Thyroid gland (tissue), 4 donors: Measurements from ENCODE around the gene FRRS1L. TPM values are rescaled to one million over a fixed set of nuclear protein-coding genes. Genes with fewer than 3 reads are reported as not detected.
A peak's percentile ranks its signal among the peaks of the same experiment; 100 is the strongest.

Source experiments
- DNase-seq, 2 donors: peaks; one replicate each; pipeline ENCODE4 v3.0.0-alpha.2; 2019
- H3K27ac ChIP-seq, 3 donors: fragments of 200-600 bp; sonication (generic); 1 replicate in 2 of 3; 2 replicates in 1 of 3; pipeline ENCODE4 v1.5.1; 2016 to 2019; ENCODE audit warnings: mild to moderate bottlenecking in 1 of 3, moderate library complexity in 1 of 3
- H3K27me3 ChIP-seq: fragments of 200-600 bp; sonication (generic); one replicate; pipeline ENCODE4 v1.5.1; 2019
- H3K36me3 ChIP-seq, 2 donors: fragments of 200-600 bp; sonication (generic); one replicate each; pipeline ENCODE4 v1.5.1; 2016 to 2019
- H3K4me1 ChIP-seq, 2 donors: fragments of 200-600 bp; sonication (generic); one replicate each; pipeline ENCODE4 v1.5.1; 2017 to 2019
- H3K4me3 ChIP-seq, 3 donors: fragments of 200-600 bp; sonication (generic); replicated peaks in 1 of 3; 1 replicate in 2 of 3; 2 replicates in 1 of 3; pipeline ENCODE4 v1.5.1; 2016; ENCODE audit warnings: mild to moderate bottlenecking in 1 of 3
- H3K9me3 ChIP-seq: fragments of 200-600 bp; sonication (generic); one replicate; pipeline ENCODE4 v1.5.1; 2017
- POLR2A ChIP-seq, 2 donors: fragments of 450-650 bp; IDR thresholded peaks; one replicate each; pipeline ENCODE4 v1.6.1; 2017; ENCODE audit warnings: antibody characterized with exemption in 2 of 2, mild to moderate bottlenecking in 2 of 2, moderate library complexity in 1 of 2
- WGBS, 2 donors: methylation state at CpG; one replicate each; pipeline ENCODE4 v1.1.5; 2017; 5-methylcytosine and 5-hydroxymethylcytosine counted together
- intact Hi-C: fragments of 100-400 bp; cut with DNase I; formaldehyde crosslinking; loops from one replicate; pipeline ENCODE4 v1.15.1; 2023
- total RNA-seq, 4 donors: library from RNA; depleted of rRNA; stranded (reverse); fragments of >200 nt; gene quantifications; one replicate each; pipeline ENCODE4 v1.2.3, GENCODE V29; 2016
- TF ChIP-seq, protein P1 (sequence below), 6 experiments: fragments of 200-600 bp in 3 of 6; fragments of 450-650 bp in 3 of 6; sonication (generic) in 3 of 6; IDR thresholded peaks; one replicate each; pipeline ENCODE4 v1.5.1; 2016 to 2019; ENCODE audit warnings: antibody characterized with exemption in 6 of 6, mild to moderate bottlenecking in 2 of 6, inconsistent platforms in 1 of 6, moderate library complexity in 1 of 6

Gene FRRS1L
- total RNA-seq, 4 donors from 2014 or later, result 0.33 to 11.2 (median 1.4) TPM

DNA sequence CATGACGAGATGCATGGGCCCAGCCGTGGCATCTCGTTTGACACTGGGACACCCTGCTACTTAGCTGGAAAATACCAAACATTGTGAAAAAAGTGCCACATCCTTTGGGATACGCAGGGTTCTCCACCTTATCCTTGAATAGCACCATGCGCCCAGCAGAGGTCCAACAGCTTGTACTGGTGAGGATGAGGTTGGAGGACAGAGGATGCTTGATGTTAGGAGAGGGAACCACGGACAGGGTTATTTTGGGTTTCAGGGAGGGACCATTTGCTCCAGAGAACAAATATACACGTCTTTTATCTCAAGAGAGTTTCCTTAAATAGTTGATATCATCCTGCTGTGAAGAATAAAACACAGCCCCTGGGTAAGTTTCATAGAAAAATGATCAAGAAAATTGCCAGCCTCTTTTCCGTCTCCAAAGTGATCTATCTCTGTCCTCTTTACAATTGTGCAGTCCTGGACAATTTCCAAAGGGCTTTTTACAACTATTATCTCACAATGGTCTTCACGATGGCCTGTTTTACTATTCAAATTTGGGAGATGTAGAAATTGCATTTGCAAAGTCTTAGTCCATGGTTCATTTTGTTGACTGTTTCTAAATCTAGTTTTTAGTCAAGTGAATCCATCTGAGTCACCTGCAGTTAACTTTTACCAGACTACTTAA is 19.9 kb upstream of the FRRS1L start:
- Histone ChIP-seq H3K36me3 (no peaks in the 10 kb centered on the region), H3K27ac (no peak overlapping the region), H3K27me3 (no peaks in the 10 kb centered on the region), H3K4me1 (no peaks in the 10 kb centered on the region), H3K4me3 (no peak overlapping the region), H3K9me3 (no peaks in the 10 kb centered on the region)
- TF ChIP-seq, protein P1, sequence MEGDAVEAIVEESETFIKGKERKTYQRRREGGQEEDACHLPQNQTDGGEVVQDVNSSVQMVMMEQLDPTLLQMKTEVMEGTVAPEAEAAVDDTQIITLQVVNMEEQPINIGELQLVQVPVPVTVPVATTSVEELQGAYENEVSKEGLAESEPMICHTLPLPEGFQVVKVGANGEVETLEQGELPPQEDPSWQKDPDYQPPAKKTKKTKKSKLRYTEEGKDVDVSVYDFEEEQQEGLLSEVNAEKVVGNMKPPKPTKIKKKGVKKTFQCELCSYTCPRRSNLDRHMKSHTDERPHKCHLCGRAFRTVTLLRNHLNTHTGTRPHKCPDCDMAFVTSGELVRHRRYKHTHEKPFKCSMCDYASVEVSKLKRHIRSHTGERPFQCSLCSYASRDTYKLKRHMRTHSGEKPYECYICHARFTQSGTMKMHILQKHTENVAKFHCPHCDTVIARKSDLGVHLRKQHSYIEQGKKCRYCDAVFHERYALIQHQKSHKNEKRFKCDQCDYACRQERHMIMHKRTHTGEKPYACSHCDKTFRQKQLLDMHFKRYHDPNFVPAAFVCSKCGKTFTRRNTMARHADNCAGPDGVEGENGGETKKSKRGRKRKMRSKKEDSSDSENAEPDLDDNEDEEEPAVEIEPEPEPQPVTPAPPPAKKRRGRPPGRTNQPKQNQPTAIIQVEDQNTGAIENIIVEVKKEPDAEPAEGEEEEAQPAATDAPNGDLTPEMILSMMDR (IDR thresholded peaks at IDR 0.05), result no peak
- TF ChIP-seq POLR2A (IDR thresholded peaks at IDR 0.05), result no peak
- DNase-seq, result no peak
- 85% methylated on average over 9 of the region's 9 CpGs for WGBS, 2 donors
- intact Hi-C loops, result loop anchor here (5.0 kb wide), 1 partner anchor 50 kb away; no protein-coding TSS in a partner anchor

- Histone ChIP-seq H3K9me3 (no peaks in the 10 kb centered on the region), H3K36me3 (no peaks in the 10 kb centered on the region), H3K4me3 (no peak overlapping the region), H3K4me1 (no peaks in the 10 kb centered on the region), H3K27ac (no peak overlapping the region), H3K27me3 (no peaks in the 10 kb centered on the region)
- intact Hi-C loops, result no loop called here
- TF ChIP-seq, protein P1 (IDR thresholded peaks at IDR 0.05), result peak in 3 of 6 experiments; percentile 30 to 43 (median 36)
- TF ChIP-seq POLR2A (IDR thresholded peaks at IDR 0.05), result no peak
- WGBS, 2 donors, result 75 to 81% methylated on average over 8 to 12 of the region's 13 CpGs
- peak; percentile 39 to 51 for DNase-seq
These were observed 16.1 kb upstream of the FRRS1L start for GRCh38 chr9:109182940-109183798.

DNA sequence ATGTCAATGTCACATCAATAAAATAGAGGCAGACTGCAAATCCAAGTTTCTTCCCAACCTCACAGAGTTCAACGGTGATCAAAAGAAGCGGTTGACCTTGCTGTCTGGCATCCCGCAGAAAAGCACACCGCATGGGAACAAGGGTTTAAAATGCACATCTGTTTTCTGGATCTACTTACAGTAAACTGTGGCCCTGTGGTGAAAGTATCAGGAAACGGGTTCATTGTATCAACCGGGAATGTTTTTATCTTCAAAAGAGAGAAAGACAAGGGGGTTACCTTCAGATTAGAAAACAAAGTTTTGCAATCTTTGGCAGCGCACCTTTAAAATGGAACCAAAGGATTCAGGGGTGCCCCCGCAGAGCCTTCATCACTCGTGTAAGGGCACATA is 15.5 kb upstream of the FRRS1L start:
- TF ChIP-seq, protein P1 (IDR thresholded peaks at IDR 0.05), result no peak
- TF ChIP-seq POLR2A (IDR thresholded peaks at IDR 0.05), result no peak
- intact Hi-C loops, result no loop called here
- H3K27me3 ChIP-seq, result no peaks in the 10 kb centered on the region
- WGBS, 2 donors, result 86 to 92% methylated on average over 9 of the region's 9 CpGs
- no peak for DNase-seq
- H3K4me3 ChIP-seq, result no peak overlapping the region
- H3K9me3 ChIP-seq, result no peaks in the 10 kb centered on the region
- no peaks in the 10 kb centered on the region for H3K36me3 ChIP-seq
- no peaks in the 10 kb centered on the region for H3K4me1 ChIP-seq
- H3K27ac ChIP-seq, result no peak overlapping the region

- Histone ChIP-seq H3K4me3 (no peak overlapping the region), H3K27ac (no peak overlapping the region), H3K36me3 (no peaks in the 10 kb centered on the region), H3K4me1 (no peaks in the 10 kb centered on the region), H3K9me3 (no peaks in the 10 kb centered on the region), H3K27me3 (no peaks in the 10 kb centered on the region)
- intact Hi-C loops, result no loop called here
- DNase-seq, result no peak
- WGBS, 2 donors, result 88 to 96% methylated on average over 1 of the region's 1 CpG
- TF ChIP-seq, protein P1 (IDR thresholded peaks at IDR 0.05), result no peak
- no peak for TF ChIP-seq POLR2A (IDR thresholded peaks at IDR 0.05)
These were observed 14.2 kb upstream of the FRRS1L start for GRCh38 chr9:109181284-109181683.
